Caco-2 (cell line): ENCODE measurements around the gene REV3L. TPM values are rescaled to one million over a fixed set of nuclear protein-coding genes. Genes with fewer than 3 reads are reported as not detected.
A peak's percentile ranks its signal among the peaks of the same experiment; 100 is the strongest.

Source experiments
- BruUV-seq: library from RNA; stranded (reverse); fragments of 400-500 nt; replicated peaks from 2 replicates; lab custom pipeline; 2021; lab: Mats Ljungman, UMichigan
- CTCF ChIA-PET: fragments of 300-600 bp; sonication (Branson Sonifier 250); formaldehyde crosslinking; loops from one replicate; lab custom pipeline; 2022; ENCODE audit warnings: antibody characterized with exemption; lab: Charles Lee
- POLR2A ChIA-PET: fragments of 300-600 bp; sonication (Branson Sonifier 250); formaldehyde crosslinking; loops from one replicate; lab custom pipeline; 2022; ENCODE audit warnings: antibody characterized with exemption; lab: Charles Lee
- DNase-seq, 2 experiments: peaks; one replicate each; pipeline versions ENCODE4 v3.0.0 to v3.0.0-alpha.2; 2020 to 2022
- H3K27me3 ChIP-seq: replicated peaks from 2 replicates; pipeline ENCODE4 v1.6.0; 2011; ENCODE audit warnings: low read length; ENCODE audit not compliant: control insufficient read depth, insufficient read depth
- H3K36me3 ChIP-seq: 2 replicates; pipeline ENCODE4 v1.5.1; 2011; ENCODE audit warnings: low read length; ENCODE audit not compliant: control insufficient read depth, insufficient read depth
- H3K4me1 ChIP-seq: fragments of 250-450 bp; sonication (Bioruptor Pico); 2 replicates; pipeline ENCODE4 v1.5.1; 2020; ENCODE audit warnings: mild to moderate bottlenecking
- H3K4me3 ChIP-seq: 2 replicates; pipeline ENCODE4 v1.5.1; 2011; ENCODE audit warnings: low read depth, mild to moderate bottlenecking, control low read depth, low read length
- H3K9me3 ChIP-seq: fragments of 250-450 bp; sonication (Bioruptor Pico); 2 replicates; pipeline ENCODE4 v1.5.1; 2020; ENCODE audit warnings: mild to moderate bottlenecking, moderate library complexity
- H3K27ac Mint-ChIP-seq: one replicate; pipeline ENCODE4 v1.8.0; 2022; ENCODE audit warnings: mixed read lengths; ENCODE audit not compliant: unreplicated experiment
- H3K27me3 Mint-ChIP-seq: one replicate; pipeline ENCODE4 v1.8.0; 2022; ENCODE audit warnings: mixed read lengths; ENCODE audit not compliant: insufficient read depth, unreplicated experiment
- H3K36me3 Mint-ChIP-seq: one replicate; pipeline ENCODE4 v1.8.0; 2022; ENCODE audit warnings: mild to moderate bottlenecking, mixed read lengths; ENCODE audit not compliant: insufficient read depth, unreplicated experiment
- H3K4me1 Mint-ChIP-seq: one replicate; pipeline ENCODE4 v1.8.0; 2022; ENCODE audit warnings: low read depth, mixed read lengths; ENCODE audit not compliant: unreplicated experiment
- H3K4me3 Mint-ChIP-seq: one replicate; pipeline ENCODE4 v1.8.0; 2022; ENCODE audit warnings: mild to moderate bottlenecking, moderate library complexity, mixed read lengths; ENCODE audit not compliant: unreplicated experiment
- H3K9me3 Mint-ChIP-seq: one replicate; pipeline ENCODE4 v1.8.0; 2022; ENCODE audit warnings: mixed read lengths; ENCODE audit not compliant: unreplicated experiment
- intact Hi-C: fragments of 100-400 bp; cut with micrococcal nuclease; formaldehyde crosslinking; loops from one replicate; pipeline ENCODE4 v1.10.0; 2022; ENCODE audit not compliant: unreplicated experiment
- total RNA-seq: library from RNA; stranded (reverse); gene quantifications from 2 replicates; pipeline ENCODE4 v1.2.3, GENCODE V29; 2022
- TF ChIP-seq, protein P1 (sequence below), 2 experiments: fragments of 200-600 bp in 1 of 2; IDR thresholded peaks; 1 replicate in 1 of 2; 2 replicates in 1 of 2; pipeline versions ENCODE4 v1.5.1 to v1.8.0; 2011 to 2022; ENCODE audit warnings: antibody characterized with exemption in 1 of 2, control low read depth in 1 of 2, inconsistent platforms in 1 of 2, low read depth in 1 of 2, low read length in 1 of 2, mild to moderate bottlenecking in 1 of 2, moderate library complexity in 1 of 2; ENCODE audit not compliant: insufficient read depth in 1 of 2, severe bottlenecking in 1 of 2, unreplicated experiment in 1 of 2

The REV3L gene
- total RNA-seq, 1 experiment from 2014 or later: 22.2 TPM

DNA sequence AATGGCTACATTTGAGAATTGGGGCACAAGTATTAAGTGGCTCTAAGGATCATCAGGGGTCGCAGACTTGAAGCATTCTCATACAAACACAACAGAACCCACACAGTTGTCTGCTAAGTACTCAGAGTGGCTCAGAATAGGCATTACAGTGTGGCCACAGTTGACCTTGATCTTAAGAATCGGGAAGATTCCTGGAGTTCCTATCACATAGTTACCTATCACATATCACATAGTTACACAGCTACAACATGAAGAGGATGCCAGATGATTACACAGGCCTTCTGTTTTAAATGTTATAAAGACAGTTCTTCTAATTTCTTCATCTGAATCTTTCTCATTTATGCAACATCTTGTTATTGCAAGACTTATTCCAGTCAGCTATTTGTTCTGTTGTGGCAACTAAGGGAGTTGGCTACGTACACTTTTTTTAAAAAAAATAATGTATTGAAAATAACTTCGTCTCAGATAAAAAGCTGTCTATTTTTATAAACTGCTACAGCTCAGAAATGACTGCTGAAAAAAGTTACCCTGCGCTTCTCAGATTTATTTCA is 129.0 kb downstream of the REV3L start:
- ChIA-PET CTCF (no interaction called here), POLR2A (no interaction called here)
- H3K27ac Mint-ChIP-seq: no peak overlapping the region

DNA sequence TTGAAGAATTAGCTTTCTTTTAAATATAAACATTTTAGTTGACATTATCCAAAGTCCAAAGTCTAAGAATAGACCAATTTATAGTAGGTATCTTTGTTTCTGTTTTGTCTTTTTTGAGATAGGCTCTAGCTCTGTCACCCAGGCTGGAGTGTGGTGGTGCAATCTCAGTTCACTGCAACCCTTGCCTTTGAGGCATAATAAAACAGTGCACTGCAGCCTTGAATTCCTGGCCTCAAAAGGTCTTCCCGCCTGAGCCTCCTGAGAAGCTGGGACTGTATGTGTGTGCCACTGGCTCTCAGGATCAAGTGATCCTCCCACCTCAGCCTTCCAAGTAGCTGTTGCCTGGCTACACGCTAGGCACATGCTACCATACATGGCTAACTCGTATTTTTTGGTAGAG is 135.4 kb downstream of the REV3L start:
- CTCF ChIA-PET: interaction anchor here (1.1 kb wide), 1 partner anchor 131 kb away, joined by 3 read pairs; no protein-coding TSS in a partner anchor
- Histone ChIP-seq H3K9me3 (no peaks in the 10 kb centered on the region), H3K4me1 (no peaks in the 10 kb centered on the region), H3K27me3 (no peaks in the 10 kb centered on the region), H3K36me3 (no peaks in the 10 kb centered on the region), H3K4me3 (no peak overlapping the region)
- H3K27ac Mint-ChIP-seq: no peak overlapping the region
- no TSS peak for BruUV-seq
- H3K9me3 Mint-ChIP-seq: no peaks in the 10 kb centered on the region
- DNase-seq: peak; percentile 34 to 36
- no peaks in the 10 kb centered on the region for H3K27me3 Mint-ChIP-seq
- intact Hi-C loops: no loop called here
- TF ChIP-seq, protein P1, sequence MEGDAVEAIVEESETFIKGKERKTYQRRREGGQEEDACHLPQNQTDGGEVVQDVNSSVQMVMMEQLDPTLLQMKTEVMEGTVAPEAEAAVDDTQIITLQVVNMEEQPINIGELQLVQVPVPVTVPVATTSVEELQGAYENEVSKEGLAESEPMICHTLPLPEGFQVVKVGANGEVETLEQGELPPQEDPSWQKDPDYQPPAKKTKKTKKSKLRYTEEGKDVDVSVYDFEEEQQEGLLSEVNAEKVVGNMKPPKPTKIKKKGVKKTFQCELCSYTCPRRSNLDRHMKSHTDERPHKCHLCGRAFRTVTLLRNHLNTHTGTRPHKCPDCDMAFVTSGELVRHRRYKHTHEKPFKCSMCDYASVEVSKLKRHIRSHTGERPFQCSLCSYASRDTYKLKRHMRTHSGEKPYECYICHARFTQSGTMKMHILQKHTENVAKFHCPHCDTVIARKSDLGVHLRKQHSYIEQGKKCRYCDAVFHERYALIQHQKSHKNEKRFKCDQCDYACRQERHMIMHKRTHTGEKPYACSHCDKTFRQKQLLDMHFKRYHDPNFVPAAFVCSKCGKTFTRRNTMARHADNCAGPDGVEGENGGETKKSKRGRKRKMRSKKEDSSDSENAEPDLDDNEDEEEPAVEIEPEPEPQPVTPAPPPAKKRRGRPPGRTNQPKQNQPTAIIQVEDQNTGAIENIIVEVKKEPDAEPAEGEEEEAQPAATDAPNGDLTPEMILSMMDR (IDR thresholded peaks at IDR 0.05; ENCODE audit: insufficient read depth in 1 of 2, low read depth in 1 of 2, low read length in 1 of 2, severe bottlenecking in 1 of 2, unreplicated experiment in 1 of 2): no peak
- no peak overlapping the region for H3K4me3 Mint-ChIP-seq
- H3K36me3 Mint-ChIP-seq: peaks cover 12% of the 10 kb centered on the region
- POLR2A ChIA-PET: interaction anchor here (0.9 kb wide), 1 partner anchor 88 kb away, joined by 3 read pairs; a partner anchor contains a TSS
- H3K4me1 Mint-ChIP-seq: no peaks in the 10 kb centered on the region

More for the DNA sequence above, 129.0 kb downstream of the REV3L start:
- intact Hi-C loops: no loop called here
- Histone ChIP-seq H3K27me3 (no peaks in the 10 kb centered on the region), H3K36me3 (no peaks in the 10 kb centered on the region), H3K4me3 (no peak overlapping the region), H3K9me3 (no peaks in the 10 kb centered on the region), H3K4me1 (no peaks in the 10 kb centered on the region)
- Mint-ChIP-seq H3K4me3 (no peak overlapping the region), H3K4me1 (no peaks in the 10 kb centered on the region), H3K27me3 (no peaks in the 10 kb centered on the region), H3K9me3 (no peaks in the 10 kb centered on the region), H3K36me3 (peaks cover 19% of the 10 kb centered on the region)
- BruUV-seq: no TSS peak
- DNase-seq: no peak
- TF ChIP-seq, protein P1 (IDR thresholded peaks at IDR 0.05; ENCODE audit: insufficient read depth in 1 of 2, low read depth in 1 of 2, low read length in 1 of 2, severe bottlenecking in 1 of 2, unreplicated experiment in 1 of 2): no peak

DNA sequence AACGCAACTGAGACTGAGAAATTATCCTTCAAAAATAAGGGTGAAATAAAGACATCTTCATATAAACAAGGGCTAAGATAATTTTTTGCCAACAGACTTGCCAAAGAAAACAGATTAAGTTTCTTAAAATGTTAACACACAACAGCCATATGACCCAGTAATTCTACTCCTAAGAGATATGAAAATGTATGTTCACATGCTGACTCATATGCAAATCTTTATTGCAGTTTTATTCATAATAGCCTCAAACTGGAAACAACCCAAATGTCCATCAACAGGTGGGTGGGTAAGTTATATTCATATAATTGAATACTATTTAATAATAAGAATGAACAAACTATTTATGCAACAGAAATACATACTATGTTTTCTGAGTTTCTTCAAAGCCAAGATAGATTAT is 140.1 kb downstream of the REV3L start:
- Histone ChIP-seq H3K36me3 (no peaks in the 10 kb centered on the region), H3K9me3 (no peaks in the 10 kb centered on the region), H3K27me3 (no peaks in the 10 kb centered on the region), H3K4me1 (no peaks in the 10 kb centered on the region), H3K4me3 (no peak overlapping the region)
- BruUV-seq: no TSS peak
- Mint-ChIP-seq H3K27me3 (no peaks in the 10 kb centered on the region), H3K9me3 (no peaks in the 10 kb centered on the region), H3K36me3 (peaks cover 10% of the 10 kb centered on the region), H3K4me3 (no peak overlapping the region), H3K4me1 (no peaks in the 10 kb centered on the region), H3K27ac (no peak overlapping the region)
- CTCF ChIA-PET: no interaction called here
- intact Hi-C loops: no loop called here
- POLR2A ChIA-PET: no interaction called here
- TF ChIP-seq, protein P1 (IDR thresholded peaks at IDR 0.05; ENCODE audit: insufficient read depth in 1 of 2, low read depth in 1 of 2, low read length in 1 of 2, severe bottlenecking in 1 of 2, unreplicated experiment in 1 of 2): no peak
- DNase-seq: no peak
